ENCODE results near the gene UROC1.
"Not testable (repeated sequence)": the region's sequence is repeated elsewhere in the genome, so short reads cannot be mapped to it uniquely, and the experiment has no call there.

Gene UROC1

DNA sequence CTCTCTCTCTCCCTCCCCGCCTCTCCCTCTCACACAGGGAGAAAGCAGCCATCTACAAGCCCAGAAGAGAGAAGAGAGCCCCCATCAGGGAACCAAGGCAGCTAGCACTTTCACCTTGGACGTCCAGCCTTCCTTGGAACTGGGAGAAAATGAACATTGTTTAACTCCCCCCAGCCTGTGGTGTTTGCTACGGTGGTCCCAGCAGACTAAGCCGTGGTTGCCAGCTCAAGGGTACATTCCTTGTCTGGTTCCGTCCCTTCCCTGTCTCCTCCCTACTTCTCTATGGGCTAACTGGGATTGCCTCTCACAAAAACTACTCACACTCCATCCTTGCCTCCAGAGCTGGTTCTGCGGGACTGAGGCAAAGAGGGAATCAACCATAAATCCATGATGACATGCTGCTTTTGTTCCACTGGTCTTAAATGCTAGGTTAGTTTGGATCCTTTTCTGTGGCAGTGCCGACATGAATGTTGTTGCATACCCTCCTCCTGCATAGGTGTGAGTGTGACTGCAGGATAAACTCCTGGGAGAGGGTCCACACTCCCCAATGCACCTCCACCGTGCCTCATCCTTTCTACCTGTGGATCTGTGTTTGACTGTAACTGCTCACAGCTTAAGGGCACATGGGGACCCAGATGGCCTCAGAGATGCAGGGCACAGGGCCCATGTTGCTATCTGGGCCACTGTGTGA, 29.1 kb upstream of the UROC1 start:
- no peak for DNase-seq

DNA sequence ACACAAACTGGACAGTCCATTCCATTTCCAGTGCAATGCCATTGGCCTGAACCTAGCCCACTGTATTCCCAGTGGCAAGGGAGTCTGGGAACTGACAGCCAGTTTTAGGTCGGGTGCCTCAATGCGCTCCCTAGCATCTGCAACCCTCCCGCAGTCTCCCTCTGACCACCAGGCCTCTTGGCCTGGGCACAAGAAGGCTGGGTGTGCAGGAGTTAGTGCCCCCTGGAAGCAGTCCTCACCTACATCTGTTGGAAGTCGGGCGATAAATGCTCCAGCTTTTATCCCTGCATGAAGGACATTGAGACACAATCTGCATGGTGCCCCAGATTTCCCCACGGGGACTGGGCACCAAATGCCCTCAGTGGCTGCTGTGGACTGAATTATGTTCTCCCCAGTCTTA, 28.4 kb upstream of the UROC1 start:
- DNase-seq: no peak

- no peak for DNase-seq
Measured at GRCh38 chr3:126545544-126545943, 28.0 kb upstream of the UROC1 start.

DNA sequence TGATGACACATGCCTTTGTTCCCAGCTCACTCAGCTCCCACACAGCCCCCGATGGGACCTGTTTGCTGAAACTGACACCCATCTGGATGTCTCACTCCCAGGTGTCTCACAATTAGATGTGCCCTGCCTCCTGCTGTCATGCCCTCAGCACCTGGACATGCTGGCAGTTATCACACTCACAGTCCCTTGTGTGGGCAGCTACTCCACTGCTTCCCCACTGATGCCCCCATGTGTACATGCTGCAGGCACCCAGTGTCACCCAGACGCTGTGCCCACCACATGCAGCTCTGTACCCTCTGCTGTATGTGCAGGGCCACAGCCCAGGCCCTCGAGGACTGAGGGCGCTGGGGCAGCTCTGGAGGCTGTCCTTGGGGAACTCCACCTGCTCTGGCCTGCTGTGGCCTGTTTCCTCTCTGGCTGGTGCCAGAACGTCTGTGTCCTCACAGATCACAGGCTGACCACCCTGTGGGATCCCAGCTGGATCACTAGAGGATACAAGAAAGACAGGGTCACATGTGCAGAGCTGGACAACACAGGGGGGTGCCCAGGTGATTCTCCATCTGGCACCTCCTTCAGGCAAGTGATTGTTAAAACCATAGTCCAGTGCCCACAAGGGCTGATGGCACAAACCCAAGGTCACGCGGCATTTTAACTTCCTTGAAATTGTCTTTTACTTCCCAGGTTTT, 27.2 kb upstream of the UROC1 start:
- no peak for DNase-seq

DNA sequence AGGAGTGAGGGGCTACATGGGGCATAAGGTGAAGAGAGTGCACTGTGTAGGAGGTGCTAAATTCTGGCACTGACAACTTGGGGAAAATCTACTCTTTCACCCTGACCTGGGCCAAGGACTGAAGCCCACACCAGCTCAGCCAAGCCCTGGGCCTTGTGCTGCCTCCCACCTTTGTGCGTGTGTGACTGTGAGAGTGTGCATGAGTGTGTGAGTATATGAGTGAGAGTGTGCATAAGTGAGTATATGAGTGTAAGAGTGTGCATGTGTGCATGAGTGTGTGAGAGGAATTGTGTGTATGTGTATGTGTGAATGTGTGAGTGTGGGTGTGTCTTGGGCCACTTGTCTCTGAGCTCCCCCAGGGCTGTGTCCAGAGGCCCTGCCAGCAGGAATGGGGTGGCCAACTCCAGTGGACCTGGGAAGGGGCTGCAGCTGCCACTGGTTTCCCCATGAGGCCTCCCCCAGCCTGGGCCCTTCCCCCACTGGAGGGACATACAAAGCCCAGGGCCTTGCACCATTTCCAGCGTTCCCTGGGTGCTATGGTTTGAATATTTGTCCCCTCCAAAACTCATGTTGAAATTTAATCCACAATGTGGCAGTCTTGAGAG, 26.0 kb upstream of the UROC1 start:
- DNase-seq: no peak

- no peak for DNase-seq
Measured at GRCh38 chr3:126542340-126543241, 25.0 kb upstream of the UROC1 start.

DNA sequence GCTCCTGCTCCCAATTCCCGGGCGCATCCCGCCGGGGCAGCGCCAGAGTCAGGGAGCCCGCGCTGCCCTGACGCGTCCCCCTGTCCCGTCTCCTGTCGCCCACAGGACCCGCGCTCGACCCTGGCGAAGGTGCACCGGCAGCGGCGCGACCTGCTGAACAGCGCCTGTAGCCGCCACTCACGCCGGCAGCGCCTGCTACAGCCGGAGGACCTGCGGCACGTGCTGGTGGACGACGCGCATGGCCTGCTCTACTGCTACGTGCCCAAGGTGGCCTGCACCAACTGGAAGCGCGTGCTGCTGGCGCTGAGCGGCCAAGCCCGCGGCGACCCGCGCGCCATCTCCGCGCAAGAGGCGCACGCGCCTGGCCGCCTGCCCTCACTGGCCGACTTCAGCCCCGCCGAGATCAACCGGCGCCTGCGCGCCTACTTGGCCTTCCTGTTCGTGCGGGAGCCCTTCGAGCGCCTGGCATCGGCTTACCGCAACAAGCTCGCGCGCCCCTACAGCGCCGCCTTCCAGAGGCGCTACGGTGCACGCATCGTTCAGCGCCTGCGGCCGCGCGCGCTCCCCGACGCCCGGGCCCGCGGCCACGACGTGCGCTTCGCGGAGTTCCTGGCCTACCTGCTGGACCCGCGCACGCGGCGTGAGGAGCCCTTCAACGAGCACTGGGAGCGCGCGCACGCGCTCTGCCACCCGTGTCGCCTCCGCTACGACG, 24.2 kb upstream of the UROC1 start:
- DNase-seq: no peak

- DNase-seq: no peak
Measured at GRCh38 chr3:126540951-126541627, 23.5 kb upstream of the UROC1 start.

- DNase-seq: no peak
Measured at GRCh38 chr3:126540342-126540849, 22.8 kb upstream of the UROC1 start.

- no peak for DNase-seq
Measured at GRCh38 chr3:126539558-126540250, 22.1 kb upstream of the UROC1 start.

- DNase-seq: no peak
Measured at GRCh38 chr3:126538966-126539365, 21.4 kb upstream of the UROC1 start.

DNA sequence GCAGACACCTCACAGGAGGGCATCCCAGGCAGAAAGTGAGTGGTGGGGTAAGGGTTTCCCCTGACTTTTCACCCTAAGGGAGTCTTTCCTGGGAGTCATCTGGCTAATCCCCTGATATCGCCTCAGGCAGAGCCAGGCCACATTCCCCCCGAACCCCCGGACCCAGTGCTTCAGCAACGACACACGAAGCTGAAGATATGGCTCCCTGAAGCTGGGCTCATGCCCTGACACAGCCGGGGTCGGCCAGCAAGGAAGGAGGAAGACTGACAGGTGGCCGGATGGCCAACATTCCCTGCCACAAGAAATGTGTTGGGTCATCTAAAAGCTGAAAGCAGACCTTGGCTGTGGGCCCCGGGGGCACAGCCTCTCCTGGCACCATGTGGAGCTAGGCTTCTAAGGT, 20.7 kb upstream of the UROC1 start:
- DNase-seq: no peak

DNA sequence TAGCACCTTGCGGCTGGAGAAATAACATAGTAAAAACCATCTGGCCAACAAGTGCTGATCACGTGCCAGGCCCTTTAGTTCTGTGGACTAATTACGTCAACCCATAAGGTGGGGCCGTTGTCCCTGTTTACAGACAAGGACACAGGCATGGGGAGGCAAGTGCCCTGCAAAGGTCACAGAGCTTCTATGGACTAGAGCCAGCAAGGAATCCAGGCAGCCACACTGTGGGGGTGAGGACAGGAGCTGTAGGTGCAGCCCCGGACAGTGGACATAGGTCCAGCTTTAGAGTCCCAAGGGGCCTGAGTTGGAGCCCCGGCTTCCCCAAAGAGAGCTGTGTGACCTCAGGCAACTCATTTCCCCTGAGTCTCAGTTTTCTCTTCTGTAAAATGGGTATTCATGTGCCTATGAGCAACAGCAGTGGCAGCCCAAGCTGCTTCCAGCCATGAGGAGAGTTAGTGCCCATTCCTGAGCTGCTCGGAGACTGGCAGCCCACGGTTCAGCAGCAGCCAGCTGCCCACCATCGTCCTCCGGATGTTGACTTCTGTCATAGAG, 20.2 kb upstream of the UROC1 start:
- DNase-seq: no peak

DNA sequence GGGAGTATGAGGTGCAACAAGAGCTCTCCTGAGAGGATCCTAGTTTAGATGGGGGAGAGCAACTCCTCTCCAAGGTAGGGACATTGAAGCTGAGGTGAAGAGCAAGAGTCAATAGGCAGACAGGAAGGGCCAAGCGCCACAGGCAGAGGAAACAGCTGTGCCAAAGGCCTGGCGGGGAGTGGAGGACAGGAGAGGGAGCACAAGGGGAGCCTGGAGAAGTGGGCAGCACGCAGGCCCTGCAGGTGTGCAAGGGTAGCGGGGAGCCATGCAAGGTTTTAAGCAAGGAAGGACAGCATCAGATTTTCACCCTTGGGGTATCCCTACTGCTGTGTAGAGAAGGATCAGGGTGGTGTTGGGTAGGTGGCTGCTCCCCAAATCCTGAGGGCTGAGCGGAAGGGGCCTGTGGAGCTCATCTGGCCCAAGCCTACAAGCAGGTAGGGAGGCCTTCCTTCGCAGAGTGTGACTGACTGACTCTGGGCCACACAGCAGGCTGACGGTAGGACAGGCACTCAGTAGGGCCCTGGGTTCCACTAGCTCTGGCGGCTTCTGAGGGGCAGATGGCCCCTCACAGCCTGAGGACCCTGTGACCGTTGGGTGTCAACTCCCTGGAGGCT, 19.6 kb upstream of the UROC1 start:
- DNase-seq: no peak

DNA sequence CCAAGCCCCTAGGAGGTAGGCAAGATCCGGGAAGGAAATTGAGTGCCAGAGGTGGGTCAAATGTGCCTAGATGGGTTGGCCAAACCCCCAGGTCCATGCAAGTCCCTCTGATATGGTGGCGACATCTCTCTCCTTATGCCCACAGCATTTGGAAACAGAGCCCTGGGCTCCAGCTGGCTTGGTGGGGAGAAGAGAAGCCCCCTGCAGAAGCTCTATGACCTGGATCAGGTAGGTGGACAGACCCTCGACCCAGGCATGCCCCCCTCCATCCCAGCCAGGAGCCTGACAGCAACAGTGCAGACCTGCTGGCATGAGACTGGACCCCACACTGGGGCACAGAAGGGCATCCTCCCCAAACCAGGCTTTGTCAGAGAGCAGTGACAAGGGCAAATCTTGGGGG, 18.6 kb upstream of the UROC1 start:
- DNase-seq: no peak

GRCh38 chr3:126535636-126536035, 18.1 kb upstream of the UROC1 start:
- DNase-seq: no peak

DNA sequence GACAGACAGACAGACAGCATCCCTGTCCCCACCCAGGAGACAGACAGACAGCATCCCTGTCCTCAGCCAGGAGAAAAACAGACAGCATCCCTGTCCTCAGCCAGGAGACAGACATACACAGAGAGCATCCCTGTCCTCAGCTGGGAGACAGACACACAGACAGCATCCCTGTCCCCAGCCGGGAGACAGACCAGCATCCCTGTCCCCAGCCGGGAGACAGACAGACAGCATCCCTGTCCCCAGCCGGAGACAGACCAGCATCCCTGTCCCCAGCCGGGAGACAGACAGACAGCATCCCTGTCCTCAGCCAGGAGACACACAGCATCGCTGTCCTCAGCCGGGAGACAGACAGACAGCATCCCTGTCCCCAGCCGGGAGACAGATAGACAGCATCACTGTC, 17.1 kb upstream of the UROC1 start:
- DNase-seq: not testable (repeated sequence)

GRCh38 chr3:126533506-126533905, 15.9 kb upstream of the UROC1 start:
- no peak for DNase-seq

- DNase-seq: no peak
Measured at GRCh38 chr3:126531051-126531330, 13.4 kb upstream of the UROC1 start.

- no peak for DNase-seq
Measured at GRCh38 chr3:126530171-126531050, 12.8 kb upstream of the UROC1 start.
